Activated CD4-positive, alpha-beta T cell treated with anti-CD3 and anti-CD28 coated beads, Interleukin-2, amount 10 ng/mL, durations not matched to agents 7 days and 5 days (primary cell): ENCODE data around the gene MACC1. TPM values are rescaled to one million over a fixed set of nuclear protein-coding genes. Genes with fewer than 3 reads are reported as not detected.
"Not testable (repeated sequence)": the region's sequence is repeated elsewhere in the genome, so short reads cannot be mapped to it uniquely, and the experiment has no call there.

ENCODE experiments used
- CTCF ChIA-PET: fragments of 350-600 bp; sonication (Branson Sonifier 250); formaldehyde crosslinking; loops from one replicate; lab custom pipeline; 2021; ENCODE audit warnings: antibody characterized with exemption; lab: Charles Lee
- POLR2A ChIA-PET: fragments of 350-600 bp; sonication (Branson Sonifier 250); formaldehyde crosslinking; loops from one replicate; lab custom pipeline; 2021; ENCODE audit warnings: antibody characterized with exemption; lab: Charles Lee
- DNase-seq: peaks from one replicate; pipeline ENCODE4 v3.0.0-alpha.2; 2020
- H3K27ac Mint-ChIP-seq: one replicate; pipeline ENCODE4 v1.8.0; 2021; ENCODE audit warnings: mild to moderate bottlenecking, moderate library complexity, mixed read lengths
- H3K27me3 Mint-ChIP-seq: one replicate; pipeline ENCODE4 v1.8.0; 2021; ENCODE audit warnings: mixed read lengths
- H3K36me3 Mint-ChIP-seq: one replicate; pipeline ENCODE4 v1.8.0; 2021; ENCODE audit warnings: low read depth, mixed read lengths
- H3K4me1 Mint-ChIP-seq: one replicate; pipeline ENCODE4 v1.8.0; 2021; ENCODE audit warnings: mixed read lengths
- H3K4me3 Mint-ChIP-seq: one replicate; pipeline ENCODE4 v1.8.0; 2021; ENCODE audit warnings: mild to moderate bottlenecking, moderate library complexity, mixed read lengths
- H3K9me3 Mint-ChIP-seq: one replicate; pipeline ENCODE4 v1.8.0; 2021; ENCODE audit warnings: mixed read lengths
- total RNA-seq, 2 experiments: library from RNA; stranded (reverse); gene quantifications; one replicate each; pipeline ENCODE4 v1.2.3, GENCODE V29; 2021

The MACC1 gene
- total RNA-seq, 2 experiments from 2014 or later: 0.06 to 0.22 TPM

DNA sequence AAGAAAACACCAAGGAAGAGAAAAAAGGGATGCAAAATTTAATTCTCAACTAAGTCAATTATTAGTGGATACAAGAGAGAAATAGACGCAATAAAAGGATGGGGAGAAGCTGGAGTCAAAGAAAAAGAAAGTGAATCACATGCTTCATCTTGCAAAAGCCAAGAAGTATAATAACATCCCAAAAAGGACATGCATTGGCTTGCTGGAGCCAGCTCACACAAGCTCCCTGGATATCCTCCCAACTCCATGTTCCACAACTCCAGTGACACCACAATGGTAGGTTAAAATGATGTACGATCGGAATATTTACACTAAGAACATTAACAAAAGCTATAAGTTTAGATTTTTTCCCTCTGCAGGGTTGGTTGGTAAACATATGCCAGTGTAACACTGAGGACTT lies 72.4 kb downstream of the MACC1 start:
- ChIA-PET POLR2A (no interaction called here), CTCF (no interaction called here)
- Mint-ChIP-seq H3K27me3 (no peaks in the 10 kb centered on the region), H3K27ac (no peak overlapping the region), H3K9me3 (no peaks in the 10 kb centered on the region), H3K4me3 (no peak overlapping the region), H3K4me1 (no peaks in the 10 kb centered on the region), H3K36me3 (no peaks in the 10 kb centered on the region)
- DNase-seq: no peak

DNA sequence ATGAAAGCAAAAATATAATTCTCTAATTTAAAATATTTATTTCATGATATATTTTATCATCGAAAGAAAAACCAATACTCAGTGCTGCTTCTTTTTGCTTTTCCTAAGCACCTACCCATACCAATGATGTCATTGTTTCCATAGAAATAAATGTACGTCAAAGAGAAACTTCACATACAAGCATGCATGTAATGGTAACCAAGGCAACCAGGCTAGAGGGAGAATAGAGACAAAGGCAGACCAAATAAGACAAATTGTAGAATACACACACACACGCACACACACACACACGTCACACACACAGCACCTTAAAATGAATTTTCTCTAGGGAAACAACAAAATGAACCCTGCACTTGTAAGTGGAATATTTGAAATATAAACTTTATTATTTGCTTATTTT lies 75.5 kb downstream of the MACC1 start:
- ChIA-PET CTCF (interaction anchor here (0.5 kb wide), 1 partner anchor 16 kb away, joined by 3 read pairs; no protein-coding TSS in a partner anchor), POLR2A (no interaction called here)
- Mint-ChIP-seq H3K4me1 (no peaks in the 10 kb centered on the region), H3K27me3 (no peaks in the 10 kb centered on the region), H3K36me3 (no peaks in the 10 kb centered on the region), H3K4me3 (no peak overlapping the region), H3K9me3 (no peaks in the 10 kb centered on the region), H3K27ac (no peak overlapping the region)
- no peak for DNase-seq

DNA sequence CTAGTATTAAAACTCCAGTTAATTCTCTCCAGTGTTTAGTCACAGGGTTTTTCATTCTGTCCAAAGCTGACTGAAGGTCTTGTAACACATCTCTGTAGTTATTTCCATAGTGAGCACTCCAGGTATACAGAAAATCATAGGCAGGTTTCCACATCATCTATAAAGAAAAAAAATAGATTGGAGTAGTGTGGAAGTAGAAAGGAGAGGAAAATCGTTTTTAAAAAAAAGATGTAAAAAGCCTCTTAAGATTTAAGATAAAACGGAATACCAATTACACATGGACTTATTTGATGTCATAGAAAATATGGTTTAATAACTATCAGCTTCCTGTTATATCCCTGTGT lies 76.2 kb downstream of the MACC1 start:
- ChIA-PET POLR2A (no interaction called here), CTCF (no interaction called here)
- Mint-ChIP-seq H3K4me1 (no peaks in the 10 kb centered on the region), H3K36me3 (no peaks in the 10 kb centered on the region), H3K4me3 (no peak overlapping the region), H3K27me3 (no peaks in the 10 kb centered on the region), H3K9me3 (no peaks in the 10 kb centered on the region), H3K27ac (no peak overlapping the region)
- no peak for DNase-seq

DNA sequence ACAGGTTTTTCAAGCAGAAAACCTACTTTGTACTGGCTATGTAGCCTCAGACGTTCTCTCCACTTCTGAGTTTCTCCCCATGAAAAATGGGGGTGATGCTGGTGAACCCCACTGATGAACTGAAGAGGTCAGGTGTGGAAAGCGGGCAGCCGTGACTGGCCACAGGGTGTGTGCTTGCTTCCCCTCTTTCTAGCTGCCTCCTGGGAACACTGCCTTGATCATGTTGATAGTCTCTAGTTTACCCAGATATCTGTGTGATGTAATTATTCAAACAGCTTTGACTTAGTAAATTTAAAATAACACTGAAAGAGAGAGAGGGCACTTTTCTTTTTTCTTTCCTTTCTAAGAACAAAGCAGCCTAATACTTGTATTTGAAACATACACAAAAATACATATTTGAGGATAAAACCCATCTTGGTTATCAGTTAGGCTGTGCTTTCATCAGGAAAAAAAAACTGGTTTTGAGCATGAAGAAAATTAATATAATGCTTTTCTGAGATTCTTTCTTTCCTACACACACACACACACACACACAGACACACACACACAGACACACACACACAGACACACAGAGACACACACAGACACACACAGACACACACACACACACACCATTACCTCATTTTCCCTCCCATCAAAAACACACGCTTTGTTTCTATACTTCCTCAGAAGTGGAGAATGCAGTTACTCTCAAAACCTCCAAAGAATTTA lies 76.7 kb downstream of the MACC1 start:
- no peak overlapping the region for H3K27ac Mint-ChIP-seq
- no peaks in the 10 kb centered on the region for H3K4me1 Mint-ChIP-seq
- no peak overlapping the region for H3K4me3 Mint-ChIP-seq
- CTCF ChIA-PET: no interaction called here
- no peaks in the 10 kb centered on the region for H3K27me3 Mint-ChIP-seq
- no peak for DNase-seq
- POLR2A ChIA-PET: no interaction called here
- H3K9me3 Mint-ChIP-seq: no peaks in the 10 kb centered on the region
- no peaks in the 10 kb centered on the region for H3K36me3 Mint-ChIP-seq

DNA sequence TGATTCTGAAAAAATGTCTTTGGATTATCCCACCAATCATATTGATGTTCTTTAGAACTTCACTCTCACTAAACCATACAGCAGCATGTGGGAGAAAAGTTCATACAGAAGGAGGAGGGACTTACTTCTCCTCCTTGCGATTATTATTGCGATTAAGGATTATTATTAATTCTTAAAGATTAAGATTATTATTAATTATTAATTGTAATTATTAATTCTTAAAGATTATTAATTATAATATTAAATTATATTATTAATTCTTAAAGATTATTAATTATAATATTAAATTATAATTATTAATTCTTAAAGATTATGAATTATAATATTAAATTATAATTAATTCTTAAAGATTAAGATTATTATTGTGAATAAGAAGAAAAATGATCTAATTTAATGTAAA lies 80.5 kb downstream of the MACC1 start:
- Mint-ChIP-seq H3K36me3 (no peaks in the 10 kb centered on the region), H3K4me1 (no peaks in the 10 kb centered on the region), H3K4me3 (no peak overlapping the region), H3K27me3 (no peaks in the 10 kb centered on the region), H3K9me3 (no peaks in the 10 kb centered on the region), H3K27ac (no peak overlapping the region)
- POLR2A ChIA-PET: no interaction called here
- DNase-seq: no peak
- CTCF ChIA-PET: no interaction called here

DNA sequence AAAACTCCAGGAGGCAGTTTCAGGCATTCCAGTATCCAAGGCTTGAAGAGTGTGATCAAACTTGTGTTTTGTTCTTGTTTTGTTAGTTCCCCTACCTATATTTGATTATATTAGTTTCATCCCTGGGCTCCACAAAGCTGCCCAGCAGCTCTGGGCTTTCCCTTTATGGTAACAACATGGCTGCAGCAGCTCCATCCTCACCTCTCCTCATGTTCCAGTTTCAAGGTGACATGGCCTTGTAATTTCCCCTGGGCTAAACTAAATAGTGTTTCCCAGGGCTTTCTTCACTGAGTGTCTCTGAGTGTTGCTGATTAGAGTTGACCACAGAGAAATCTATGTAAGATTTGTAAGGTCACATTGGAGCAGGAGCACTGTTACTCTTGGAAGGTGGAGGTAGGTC lies 83.4 kb downstream of the MACC1 start:
- ChIA-PET CTCF (no interaction called here), POLR2A (no interaction called here)
- Mint-ChIP-seq H3K36me3 (no peaks in the 10 kb centered on the region), H3K9me3 (no peaks in the 10 kb centered on the region), H3K4me3 (no peak overlapping the region), H3K27ac (no peak overlapping the region), H3K27me3 (no peaks in the 10 kb centered on the region), H3K4me1 (no peaks in the 10 kb centered on the region)
- no peak for DNase-seq

DNA sequence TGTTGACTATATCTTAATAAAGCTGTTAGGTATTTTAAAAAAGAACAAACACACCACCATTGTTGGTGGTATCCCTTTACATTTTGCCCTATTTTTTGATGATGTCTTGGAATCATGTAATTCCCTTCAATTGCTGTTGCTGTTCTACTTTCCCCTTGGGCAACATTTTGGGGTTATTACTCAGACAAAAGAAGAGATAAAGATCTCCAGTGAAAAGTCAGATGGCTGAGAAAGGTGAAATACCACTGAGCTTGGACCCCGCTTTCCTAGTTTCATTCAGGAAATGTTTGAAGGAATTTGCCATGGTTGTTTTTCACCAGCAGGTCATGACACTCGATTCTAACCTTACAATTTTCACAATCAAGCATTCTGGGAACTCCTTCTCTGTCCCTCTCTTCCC lies 84.6 kb downstream of the MACC1 start:
- H3K4me3 Mint-ChIP-seq: no peak overlapping the region

DNA sequence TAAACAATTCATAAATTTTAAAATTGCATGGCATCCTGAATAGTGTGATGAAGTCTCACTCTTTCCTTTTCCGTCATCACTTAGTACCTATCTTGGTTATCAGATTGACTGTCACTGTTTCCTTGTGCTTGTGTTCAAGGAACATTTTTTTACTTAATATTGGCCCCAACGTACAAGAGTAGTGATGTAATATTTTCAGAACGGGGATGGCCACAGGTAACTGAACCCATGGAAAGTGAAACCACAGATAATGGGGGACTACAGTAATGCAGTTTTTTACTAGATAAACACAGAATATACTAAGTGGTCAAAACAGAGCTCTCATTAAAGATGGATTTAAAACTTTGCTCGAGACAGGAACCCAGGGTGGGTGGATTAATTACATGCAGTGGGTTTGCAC lies 85.4 kb downstream of the MACC1 start:
- Mint-ChIP-seq H3K36me3 (no peaks in the 10 kb centered on the region), H3K27ac (no peak overlapping the region), H3K4me3 (no peak overlapping the region), H3K9me3 (no peaks in the 10 kb centered on the region), H3K4me1 (no peaks in the 10 kb centered on the region), H3K27me3 (no peaks in the 10 kb centered on the region)
- CTCF ChIA-PET: no interaction called here
- POLR2A ChIA-PET: no interaction called here
- DNase-seq: no peak

More for the DNA sequence above, 84.6 kb downstream of the MACC1 start:
- Mint-ChIP-seq H3K4me1 (no peaks in the 10 kb centered on the region), H3K27me3 (no peaks in the 10 kb centered on the region), H3K27ac (no peak overlapping the region), H3K9me3 (no peaks in the 10 kb centered on the region), H3K36me3 (no peaks in the 10 kb centered on the region)
- ChIA-PET CTCF (no interaction called here), POLR2A (no interaction called here)
- no peak for DNase-seq

DNA sequence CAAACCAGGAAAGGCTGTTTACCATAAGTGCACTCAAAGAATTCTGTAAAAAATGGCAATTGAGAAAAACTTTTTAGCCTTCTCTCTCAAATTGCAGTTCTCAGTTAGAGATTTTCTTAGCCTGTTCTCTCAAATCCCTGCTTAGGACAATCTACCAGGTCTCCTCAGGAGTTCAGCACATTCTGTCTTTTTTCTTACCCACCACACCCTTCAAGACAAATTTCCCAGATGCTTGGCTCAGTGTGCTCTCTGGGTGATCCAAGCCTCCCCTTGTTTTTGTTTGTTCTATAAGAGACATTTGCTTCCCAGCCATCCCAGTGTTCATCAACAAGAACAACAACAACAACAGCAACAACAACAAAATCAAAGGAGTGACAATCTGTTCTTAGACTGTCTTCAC lies 87.3 kb downstream of the MACC1 start:
- H3K27ac Mint-ChIP-seq: no peak overlapping the region
- no peaks in the 10 kb centered on the region for H3K4me1 Mint-ChIP-seq
- H3K4me3 Mint-ChIP-seq: no peak overlapping the region
- no peaks in the 10 kb centered on the region for H3K9me3 Mint-ChIP-seq
- CTCF ChIA-PET: no interaction called here
- POLR2A ChIA-PET: no interaction called here
- DNase-seq: no peak
- no peaks in the 10 kb centered on the region for H3K27me3 Mint-ChIP-seq
- no peaks in the 10 kb centered on the region for H3K36me3 Mint-ChIP-seq

DNA sequence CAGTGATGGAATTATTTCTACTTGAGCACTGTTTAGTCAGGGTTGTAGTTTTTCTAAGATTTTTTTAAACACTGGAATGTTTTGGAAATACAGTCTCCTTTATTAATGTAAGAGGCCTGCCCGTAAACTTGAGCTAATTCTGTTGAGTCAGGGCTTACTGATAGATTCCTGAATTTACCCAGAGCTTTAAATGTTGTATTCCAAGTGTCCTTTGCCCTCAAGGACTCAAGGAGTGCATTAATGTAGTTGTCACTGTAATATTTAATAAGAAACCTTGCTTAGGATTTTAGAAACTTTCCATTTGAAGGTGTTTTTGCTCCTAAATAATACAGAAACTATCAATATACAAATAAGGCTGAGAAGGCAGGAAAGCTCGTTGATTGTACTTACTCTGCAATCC lies 89.2 kb downstream of the MACC1 start:
- CTCF ChIA-PET: no interaction called here
- POLR2A ChIA-PET: interaction anchor here (0.6 kb wide), 1 partner anchor 45 kb away, joined by 3 read pairs; no protein-coding TSS in a partner anchor
- H3K9me3 Mint-ChIP-seq: no peaks in the 10 kb centered on the region
- no peaks in the 10 kb centered on the region for H3K36me3 Mint-ChIP-seq
- DNase-seq: no peak
- H3K4me1 Mint-ChIP-seq: no peaks in the 10 kb centered on the region
- no peak overlapping the region for H3K27ac Mint-ChIP-seq
- no peak overlapping the region for H3K4me3 Mint-ChIP-seq
- H3K27me3 Mint-ChIP-seq: no peaks in the 10 kb centered on the region

DNA sequence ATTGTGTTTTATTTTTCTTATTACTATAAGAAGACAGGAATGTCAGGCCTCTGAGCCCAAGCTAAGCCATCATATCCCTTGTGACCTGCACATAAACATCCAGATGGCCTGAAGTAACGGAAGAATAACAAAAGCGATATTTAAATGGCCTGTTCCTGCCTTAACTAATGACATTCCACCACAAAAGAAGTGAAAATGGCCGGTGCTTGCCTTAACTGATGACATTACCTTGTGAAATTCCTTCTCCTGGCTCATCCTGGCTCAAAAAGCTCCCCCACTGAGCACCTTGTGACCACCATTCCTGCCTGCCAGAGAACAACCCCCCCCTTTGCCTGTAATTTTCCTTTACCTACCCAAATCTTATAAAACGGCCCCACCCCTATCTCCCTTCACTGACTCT lies 91.1 kb downstream of the MACC1 start:
- H3K9me3 Mint-ChIP-seq, H3K36me3 Mint-ChIP-seq, CTCF ChIA-PET, H3K4me1 Mint-ChIP-seq, DNase-seq, H3K4me3 Mint-ChIP-seq, H3K27ac Mint-ChIP-seq, POLR2A ChIA-PET, H3K27me3 Mint-ChIP-seq: not testable (repeated sequence)

DNA sequence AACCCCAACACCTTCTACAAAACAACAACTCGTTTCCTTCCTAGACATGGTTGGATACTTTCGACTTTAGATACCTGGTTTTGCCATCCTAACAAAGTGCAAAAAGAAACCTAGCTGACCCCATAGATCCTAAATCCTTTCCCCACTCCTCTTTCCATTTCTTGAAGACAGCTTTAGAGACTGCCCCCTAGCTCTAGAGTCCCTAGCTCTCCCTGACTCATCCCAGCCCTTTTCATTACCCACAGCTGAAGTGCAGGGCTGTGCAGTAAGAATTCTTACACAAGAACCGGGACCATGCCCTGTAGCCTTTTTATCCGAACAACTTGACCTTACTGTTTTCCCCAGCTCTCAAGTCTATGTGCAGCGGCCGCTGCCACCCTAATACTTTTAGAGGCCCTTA lies 93.1 kb downstream of the MACC1 start:
- H3K4me1 Mint-ChIP-seq, H3K27me3 Mint-ChIP-seq, DNase-seq, POLR2A ChIA-PET, H3K36me3 Mint-ChIP-seq, H3K27ac Mint-ChIP-seq, H3K4me3 Mint-ChIP-seq, CTCF ChIA-PET, H3K9me3 Mint-ChIP-seq: not testable (repeated sequence)

DNA sequence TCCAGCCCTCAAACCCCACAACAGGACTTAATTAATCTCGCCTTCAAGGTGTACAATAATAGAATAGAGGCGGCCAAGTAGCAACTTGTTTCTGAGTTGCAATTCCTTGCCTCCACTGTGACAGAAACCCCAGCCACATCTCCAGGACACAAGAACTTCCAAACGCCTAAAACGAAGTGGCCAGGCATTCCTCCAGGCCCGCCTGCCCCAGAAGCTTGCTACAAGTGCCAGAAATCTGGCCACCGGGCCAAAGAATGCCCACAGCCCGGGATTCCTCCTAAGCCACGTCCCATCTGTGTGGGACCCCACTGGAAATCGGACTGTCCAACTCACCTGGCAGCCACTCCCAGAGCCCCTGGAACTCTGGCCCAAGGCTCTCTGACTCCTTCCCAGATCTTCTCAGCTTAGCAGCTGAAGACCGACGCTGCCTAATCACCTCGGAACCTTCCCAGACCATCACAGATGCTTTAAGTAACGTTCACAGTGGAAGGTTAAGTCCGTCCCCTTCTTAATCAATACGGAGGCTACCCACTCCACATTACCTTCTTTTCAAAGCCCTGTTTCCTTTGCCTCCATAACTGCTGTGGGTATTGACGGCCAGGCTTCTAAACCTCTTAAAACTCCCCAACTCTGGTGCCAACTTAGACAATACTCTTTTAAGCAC lies 94.4 kb downstream of the MACC1 start:
- H3K27me3 Mint-ChIP-seq, POLR2A ChIA-PET, DNase-seq, H3K36me3 Mint-ChIP-seq, CTCF ChIA-PET, H3K27ac Mint-ChIP-seq, H3K9me3 Mint-ChIP-seq, H3K4me3 Mint-ChIP-seq, H3K4me1 Mint-ChIP-seq: not testable (repeated sequence)

DNA sequence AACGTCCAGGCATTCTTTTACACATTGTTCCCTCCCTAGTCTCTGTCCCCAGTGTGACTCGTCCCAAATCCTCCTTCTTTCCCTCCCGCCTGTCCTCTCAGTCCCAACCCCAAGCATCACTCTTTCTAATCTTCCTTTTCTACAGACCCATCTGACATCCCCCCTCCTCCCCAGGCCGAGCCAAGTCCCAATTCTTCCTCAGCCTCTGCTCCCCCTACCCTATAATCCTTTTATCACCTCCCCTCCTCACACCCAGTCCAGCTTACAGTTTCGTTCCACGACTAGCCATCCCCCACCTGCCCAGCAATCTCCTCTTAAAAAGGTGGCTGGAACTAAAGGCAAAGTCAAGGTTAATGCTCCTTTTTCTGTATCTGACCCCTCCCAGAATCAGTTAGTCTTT lies 95.1 kb downstream of the MACC1 start:
- no peaks in the 10 kb centered on the region for H3K9me3 Mint-ChIP-seq
- POLR2A ChIA-PET: no interaction called here
- H3K36me3 Mint-ChIP-seq: no peaks in the 10 kb centered on the region
- H3K27ac Mint-ChIP-seq: no peak overlapping the region
- no peak overlapping the region for H3K4me3 Mint-ChIP-seq
- DNase-seq: no peak
- CTCF ChIA-PET: no interaction called here
- H3K27me3 Mint-ChIP-seq: no peaks in the 10 kb centered on the region
- no peaks in the 10 kb centered on the region for H3K4me1 Mint-ChIP-seq
